HL-60 (cell line): Measurements from ENCODE around the gene LRRC71.

Source experiments
- GABPA ChIP-seq: IDR thresholded peaks from 2 replicates; pipeline ENCODE4 v1.6.1; 2012; ENCODE audit warnings: low read depth
- POLR2AphosphoS5 ChIP-seq: IDR thresholded peaks from 2 replicates; pipeline ENCODE4 v1.6.1; 2012; ENCODE audit warnings: low read depth
- TF ChIP-seq, protein P1 (sequence below): IDR thresholded peaks from 2 replicates; pipeline ENCODE4 v1.6.1; 2012; ENCODE audit warnings: low read depth; ENCODE audit not compliant: insufficient replicate concordance
- TF ChIP-seq, protein P2 (sequence below): IDR thresholded peaks from one replicate; pipeline ENCODE4 v1.5.1; 2011; ENCODE audit warnings: low read length, control low read depth, inconsistent platforms; ENCODE audit not compliant: insufficient read depth

DNA sequence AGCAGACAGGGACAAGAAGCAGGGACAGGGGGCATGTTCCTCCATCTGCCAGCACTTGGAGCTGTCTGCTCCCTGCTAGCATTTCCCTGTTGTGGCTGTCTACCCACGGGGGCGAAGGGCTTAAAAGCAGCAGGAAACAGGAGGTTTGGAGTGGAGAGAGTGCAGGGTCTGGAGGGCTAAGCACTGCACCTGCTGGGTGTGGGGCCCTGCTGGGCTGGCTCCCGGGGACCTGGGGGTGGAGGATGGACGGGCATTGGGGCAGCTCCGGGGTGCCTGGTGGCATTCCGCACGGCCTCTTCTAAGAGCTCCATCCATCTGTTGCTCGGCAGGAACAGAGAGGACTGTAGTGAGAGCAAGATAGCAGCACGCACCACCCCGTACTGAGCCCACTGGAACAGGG lies 21.2 kb downstream of the LRRC71 start:
- TF ChIP-seq, protein P1, sequence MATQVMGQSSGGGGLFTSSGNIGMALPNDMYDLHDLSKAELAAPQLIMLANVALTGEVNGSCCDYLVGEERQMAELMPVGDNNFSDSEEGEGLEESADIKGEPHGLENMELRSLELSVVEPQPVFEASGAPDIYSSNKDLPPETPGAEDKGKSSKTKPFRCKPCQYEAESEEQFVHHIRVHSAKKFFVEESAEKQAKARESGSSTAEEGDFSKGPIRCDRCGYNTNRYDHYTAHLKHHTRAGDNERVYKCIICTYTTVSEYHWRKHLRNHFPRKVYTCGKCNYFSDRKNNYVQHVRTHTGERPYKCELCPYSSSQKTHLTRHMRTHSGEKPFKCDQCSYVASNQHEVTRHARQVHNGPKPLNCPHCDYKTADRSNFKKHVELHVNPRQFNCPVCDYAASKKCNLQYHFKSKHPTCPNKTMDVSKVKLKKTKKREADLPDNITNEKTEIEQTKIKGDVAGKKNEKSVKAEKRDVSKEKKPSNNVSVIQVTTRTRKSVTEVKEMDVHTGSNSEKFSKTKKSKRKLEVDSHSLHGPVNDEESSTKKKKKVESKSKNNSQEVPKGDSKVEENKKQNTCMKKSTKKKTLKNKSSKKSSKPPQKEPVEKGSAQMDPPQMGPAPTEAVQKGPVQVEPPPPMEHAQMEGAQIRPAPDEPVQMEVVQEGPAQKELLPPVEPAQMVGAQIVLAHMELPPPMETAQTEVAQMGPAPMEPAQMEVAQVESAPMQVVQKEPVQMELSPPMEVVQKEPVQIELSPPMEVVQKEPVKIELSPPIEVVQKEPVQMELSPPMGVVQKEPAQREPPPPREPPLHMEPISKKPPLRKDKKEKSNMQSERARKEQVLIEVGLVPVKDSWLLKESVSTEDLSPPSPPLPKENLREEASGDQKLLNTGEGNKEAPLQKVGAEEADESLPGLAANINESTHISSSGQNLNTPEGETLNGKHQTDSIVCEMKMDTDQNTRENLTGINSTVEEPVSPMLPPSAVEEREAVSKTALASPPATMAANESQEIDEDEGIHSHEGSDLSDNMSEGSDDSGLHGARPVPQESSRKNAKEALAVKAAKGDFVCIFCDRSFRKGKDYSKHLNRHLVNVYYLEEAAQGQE = no peak
- TF ChIP-seq, protein P2, sequence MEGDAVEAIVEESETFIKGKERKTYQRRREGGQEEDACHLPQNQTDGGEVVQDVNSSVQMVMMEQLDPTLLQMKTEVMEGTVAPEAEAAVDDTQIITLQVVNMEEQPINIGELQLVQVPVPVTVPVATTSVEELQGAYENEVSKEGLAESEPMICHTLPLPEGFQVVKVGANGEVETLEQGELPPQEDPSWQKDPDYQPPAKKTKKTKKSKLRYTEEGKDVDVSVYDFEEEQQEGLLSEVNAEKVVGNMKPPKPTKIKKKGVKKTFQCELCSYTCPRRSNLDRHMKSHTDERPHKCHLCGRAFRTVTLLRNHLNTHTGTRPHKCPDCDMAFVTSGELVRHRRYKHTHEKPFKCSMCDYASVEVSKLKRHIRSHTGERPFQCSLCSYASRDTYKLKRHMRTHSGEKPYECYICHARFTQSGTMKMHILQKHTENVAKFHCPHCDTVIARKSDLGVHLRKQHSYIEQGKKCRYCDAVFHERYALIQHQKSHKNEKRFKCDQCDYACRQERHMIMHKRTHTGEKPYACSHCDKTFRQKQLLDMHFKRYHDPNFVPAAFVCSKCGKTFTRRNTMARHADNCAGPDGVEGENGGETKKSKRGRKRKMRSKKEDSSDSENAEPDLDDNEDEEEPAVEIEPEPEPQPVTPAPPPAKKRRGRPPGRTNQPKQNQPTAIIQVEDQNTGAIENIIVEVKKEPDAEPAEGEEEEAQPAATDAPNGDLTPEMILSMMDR = no peak
- TF ChIP-seq POLR2AphosphoS5 (no peak), GABPA (no peak)
